ENCODE results near the gene CIAO1.

Gene CIAO1

DNA sequence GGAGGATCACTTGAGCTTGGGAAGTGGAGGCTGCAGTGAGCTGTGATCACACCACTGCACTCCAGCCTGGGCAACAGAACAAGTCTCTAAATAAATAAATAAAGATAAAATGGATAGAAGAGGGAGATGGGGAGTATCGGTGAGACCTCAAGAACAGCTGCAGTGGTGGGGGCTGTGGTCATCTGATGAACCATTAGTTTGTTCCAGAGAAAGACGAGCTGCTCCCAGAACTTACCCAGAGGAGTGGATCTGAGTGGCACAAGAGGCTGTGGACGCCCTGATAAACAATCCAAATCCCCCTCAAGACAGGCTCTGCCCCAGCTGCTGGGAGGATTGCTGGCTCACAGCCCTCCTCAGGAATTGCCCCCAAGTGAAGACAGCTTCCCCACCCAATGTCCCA lies 26.9 kb upstream of the CIAO1 start:
- no peak overlapping the region for H3K27ac ChIP-seq

DNA sequence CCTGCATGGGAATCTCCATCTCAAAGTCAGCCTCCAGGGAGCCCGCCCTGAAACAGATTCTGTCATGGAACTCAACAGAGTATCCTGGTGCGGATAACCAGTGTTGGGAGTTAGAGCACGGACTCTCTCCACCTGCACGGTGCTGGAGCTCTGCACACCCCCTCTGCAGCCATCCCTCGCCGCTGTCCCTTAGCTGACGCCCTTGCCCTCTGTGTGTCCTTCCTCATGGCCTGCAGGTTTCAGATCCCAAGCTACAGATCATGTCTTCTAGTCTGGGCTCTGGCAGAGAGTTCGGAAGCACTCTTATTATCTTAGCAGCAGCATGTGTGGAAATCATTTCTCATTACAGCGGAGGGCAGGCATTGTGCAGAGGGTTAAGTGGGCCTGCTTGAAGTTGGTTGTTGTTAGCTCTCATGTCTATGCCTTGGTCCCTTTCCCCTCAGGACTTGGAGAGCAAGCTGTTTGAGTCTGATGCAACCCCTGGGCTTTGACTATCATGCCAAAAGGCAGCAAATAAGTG lies 26.2 kb upstream of the CIAO1 start:
- H3K36me3 ChIP-seq (ENCODE audit: control insufficient read depth, insufficient read depth, low read length) = no peaks in the 10 kb centered on the region
- H3K9me3 ChIP-seq (ENCODE audit: control insufficient read depth, low read length) = no peaks in the 10 kb centered on the region
- H3K4me3 ChIP-seq (ENCODE audit: low read depth, low read length) = no peak overlapping the region
- no peaks in the 10 kb centered on the region for H3K4me1 ChIP-seq
- no peak overlapping the region for H2AFZ ChIP-seq
- TF ChIP-seq, protein P1, sequence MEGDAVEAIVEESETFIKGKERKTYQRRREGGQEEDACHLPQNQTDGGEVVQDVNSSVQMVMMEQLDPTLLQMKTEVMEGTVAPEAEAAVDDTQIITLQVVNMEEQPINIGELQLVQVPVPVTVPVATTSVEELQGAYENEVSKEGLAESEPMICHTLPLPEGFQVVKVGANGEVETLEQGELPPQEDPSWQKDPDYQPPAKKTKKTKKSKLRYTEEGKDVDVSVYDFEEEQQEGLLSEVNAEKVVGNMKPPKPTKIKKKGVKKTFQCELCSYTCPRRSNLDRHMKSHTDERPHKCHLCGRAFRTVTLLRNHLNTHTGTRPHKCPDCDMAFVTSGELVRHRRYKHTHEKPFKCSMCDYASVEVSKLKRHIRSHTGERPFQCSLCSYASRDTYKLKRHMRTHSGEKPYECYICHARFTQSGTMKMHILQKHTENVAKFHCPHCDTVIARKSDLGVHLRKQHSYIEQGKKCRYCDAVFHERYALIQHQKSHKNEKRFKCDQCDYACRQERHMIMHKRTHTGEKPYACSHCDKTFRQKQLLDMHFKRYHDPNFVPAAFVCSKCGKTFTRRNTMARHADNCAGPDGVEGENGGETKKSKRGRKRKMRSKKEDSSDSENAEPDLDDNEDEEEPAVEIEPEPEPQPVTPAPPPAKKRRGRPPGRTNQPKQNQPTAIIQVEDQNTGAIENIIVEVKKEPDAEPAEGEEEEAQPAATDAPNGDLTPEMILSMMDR (IDR thresholded peaks at IDR 0.05) = no peak
- H3K4me2 ChIP-seq (ENCODE audit: low read length) = no peak overlapping the region
- H3K9ac ChIP-seq = no peak overlapping the region
- no peaks in the 10 kb centered on the region for H3K27me3 ChIP-seq (ENCODE audit: control insufficient read depth, insufficient read depth, low read length)
- H3K79me2 ChIP-seq = peaks cover 19% of the 10 kb centered on the region
- H3K27ac ChIP-seq = no peak overlapping the region

More for the DNA sequence above, 26.9 kb upstream of the CIAO1 start:
- Histone ChIP-seq H3K36me3 (ENCODE audit: control insufficient read depth, insufficient read depth, low read length) (no peaks in the 10 kb centered on the region), H3K4me1 (no peaks in the 10 kb centered on the region), H3K27me3 (ENCODE audit: control insufficient read depth, insufficient read depth, low read length) (no peaks in the 10 kb centered on the region), H3K9me3 (ENCODE audit: control insufficient read depth, low read length) (no peaks in the 10 kb centered on the region), H3K4me2 (ENCODE audit: low read length) (no peak overlapping the region), H3K79me2 (peaks cover 19% of the 10 kb centered on the region), H3K9ac (no peak overlapping the region), H2AFZ (no peak overlapping the region), H3K4me3 (ENCODE audit: low read depth, low read length) (no peak overlapping the region)
- TF ChIP-seq, protein P1 (IDR thresholded peaks at IDR 0.05) = no peak

DNA sequence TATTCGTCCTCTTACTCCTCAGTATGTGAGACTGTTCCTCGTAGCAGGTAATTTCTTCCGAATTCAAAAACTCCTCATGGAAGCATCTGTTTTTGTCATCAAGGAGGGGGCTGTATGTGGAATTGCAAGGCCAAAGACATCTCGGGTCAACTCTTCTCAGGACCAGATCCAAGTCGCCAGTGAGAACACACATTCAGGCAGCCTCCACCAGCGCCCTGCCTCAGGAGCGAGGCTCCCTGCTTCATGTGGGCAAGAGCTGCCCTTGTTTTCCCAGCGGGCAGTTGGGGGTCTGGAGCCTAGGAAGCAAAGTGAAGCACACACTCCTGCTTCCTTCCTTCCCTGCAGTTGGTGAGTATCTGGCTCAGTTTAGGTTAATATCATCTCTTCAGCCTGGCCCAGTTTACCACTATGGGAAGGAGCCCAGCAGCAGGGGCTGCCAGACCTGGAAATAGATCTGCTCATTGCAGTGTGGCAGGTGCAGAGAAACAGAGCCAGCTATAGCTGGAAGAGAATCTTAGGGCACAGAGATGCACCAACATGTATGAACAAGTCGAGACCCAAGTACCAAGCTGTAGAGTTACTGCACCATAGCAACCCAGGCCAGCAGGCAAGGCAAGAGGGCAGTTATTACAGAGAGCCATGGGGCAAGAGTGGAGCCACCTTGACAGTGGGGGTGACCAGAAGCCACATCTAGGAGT lies 25.5 kb upstream of the CIAO1 start:
- H2AFZ ChIP-seq = no peak overlapping the region
- no peak overlapping the region for H3K9ac ChIP-seq
- no peak overlapping the region for H3K4me2 ChIP-seq (ENCODE audit: low read length)
- TF ChIP-seq, protein P1 (IDR thresholded peaks at IDR 0.05) = no peak
- no peak overlapping the region for H3K4me3 ChIP-seq (ENCODE audit: low read depth, low read length)
- no peaks in the 10 kb centered on the region for H3K4me1 ChIP-seq
- peaks cover 22% of the 10 kb centered on the region for H3K79me2 ChIP-seq
- H3K27ac ChIP-seq = no peak overlapping the region
- no peaks in the 10 kb centered on the region for H3K36me3 ChIP-seq (ENCODE audit: control insufficient read depth, insufficient read depth, low read length)
- H3K27me3 ChIP-seq (ENCODE audit: control insufficient read depth, insufficient read depth, low read length) = no peaks in the 10 kb centered on the region
- no peaks in the 10 kb centered on the region for H3K9me3 ChIP-seq (ENCODE audit: control insufficient read depth, low read length)

DNA sequence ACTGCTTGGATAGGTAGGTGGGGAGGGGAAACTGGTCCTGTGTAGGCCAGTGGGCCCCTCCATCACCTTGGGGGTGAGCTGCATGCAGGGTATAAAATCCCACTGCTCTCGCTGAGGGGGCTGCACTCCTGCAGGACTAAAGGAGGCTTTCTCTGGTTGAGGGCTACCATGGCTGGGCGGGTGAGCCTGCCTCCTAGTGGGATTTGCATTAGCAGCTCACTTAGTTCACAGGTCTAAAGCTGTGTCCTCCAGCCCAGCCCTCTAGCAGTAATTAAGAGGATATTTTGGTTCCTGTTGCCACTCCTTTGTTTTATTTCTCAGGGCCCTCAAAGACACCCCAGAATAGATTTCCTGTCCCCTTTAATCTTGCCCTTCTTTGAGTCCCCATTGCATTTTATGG lies 24.8 kb upstream of the CIAO1 start:
- no peak overlapping the region for H3K27ac ChIP-seq
- H3K27me3 ChIP-seq (ENCODE audit: control insufficient read depth, insufficient read depth, low read length) = no peaks in the 10 kb centered on the region
- no peaks in the 10 kb centered on the region for H3K36me3 ChIP-seq (ENCODE audit: control insufficient read depth, insufficient read depth, low read length)
- H3K4me2 ChIP-seq (ENCODE audit: low read length) = no peak overlapping the region
- H3K9me3 ChIP-seq (ENCODE audit: control insufficient read depth, low read length) = no peaks in the 10 kb centered on the region
- no peak overlapping the region for H2AFZ ChIP-seq
- no peak overlapping the region for H3K9ac ChIP-seq
- peaks cover 22% of the 10 kb centered on the region for H3K79me2 ChIP-seq
- no peak overlapping the region for H3K4me3 ChIP-seq (ENCODE audit: low read depth, low read length)
- no peaks in the 10 kb centered on the region for H3K4me1 ChIP-seq
- TF ChIP-seq, protein P1 (IDR thresholded peaks at IDR 0.05) = no peak

All from parathyroid adenoma (tissue), 2 donors.